GM10847 (cell line): ENCODE data around the gene OTOP3.

Experiments used
- POLR2A ChIP-seq: IDR thresholded peaks from 2 replicates; pipeline ENCODE4 v1.6.1; 2011; ENCODE audit not compliant: insufficient read length; ENCODE audit errors: extremely low read depth

OTOP3 gene

DNA sequence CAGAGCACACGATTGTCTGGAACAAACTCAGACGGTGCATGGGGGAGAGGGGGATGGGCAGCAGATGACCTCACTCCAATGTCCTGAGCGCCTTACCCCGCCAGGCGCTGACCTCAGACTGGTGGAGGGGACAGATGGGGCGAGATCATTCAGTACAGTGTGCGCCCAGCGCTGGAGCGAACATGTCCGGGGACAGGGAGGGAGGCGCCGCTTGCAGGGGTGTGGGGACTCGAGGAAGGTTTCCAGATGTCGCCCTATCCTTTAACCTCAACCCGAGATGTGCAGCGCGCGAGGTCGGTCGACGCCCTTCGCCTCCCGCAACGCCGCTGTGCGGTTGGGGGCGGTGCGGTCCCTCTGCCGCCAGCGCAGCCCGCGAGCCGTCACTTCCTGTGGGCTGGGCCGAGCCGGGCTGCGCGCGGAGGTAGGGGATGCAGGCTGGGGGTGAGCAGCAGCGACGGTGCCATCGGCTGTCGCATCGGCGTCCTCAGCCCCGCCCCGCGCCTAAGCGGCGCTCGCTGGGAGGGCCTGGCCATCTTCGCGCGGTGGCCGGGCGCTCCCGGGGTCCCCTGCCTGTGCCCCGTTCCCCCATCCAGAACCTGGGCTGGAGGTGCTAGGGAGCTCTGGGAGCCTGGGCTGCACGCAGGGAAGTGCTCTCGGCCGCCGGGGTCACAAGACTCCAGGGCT, 46.4 kb downstream of the OTOP3 start:
- TF ChIP-seq POLR2A = no peak

DNA sequence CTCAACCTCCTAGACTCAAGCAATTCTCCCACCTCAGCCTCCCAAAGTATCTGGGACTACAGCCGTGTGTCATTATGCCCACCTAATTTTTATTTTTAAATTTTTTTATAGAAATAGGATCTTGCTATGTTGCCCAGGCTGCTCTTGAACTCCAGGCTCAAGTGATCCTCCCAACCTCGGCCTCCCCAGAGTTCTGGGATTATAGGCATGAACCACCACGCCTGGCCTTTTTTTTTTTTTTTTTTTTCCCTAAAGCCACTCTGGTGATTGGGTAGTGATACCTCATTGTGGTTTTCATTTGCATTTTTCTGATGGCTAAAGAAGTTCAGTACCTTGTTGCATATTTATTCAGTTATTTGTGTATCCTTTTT, 50.5 kb downstream of the OTOP3 start:
- TF ChIP-seq POLR2A = no peak

DNA sequence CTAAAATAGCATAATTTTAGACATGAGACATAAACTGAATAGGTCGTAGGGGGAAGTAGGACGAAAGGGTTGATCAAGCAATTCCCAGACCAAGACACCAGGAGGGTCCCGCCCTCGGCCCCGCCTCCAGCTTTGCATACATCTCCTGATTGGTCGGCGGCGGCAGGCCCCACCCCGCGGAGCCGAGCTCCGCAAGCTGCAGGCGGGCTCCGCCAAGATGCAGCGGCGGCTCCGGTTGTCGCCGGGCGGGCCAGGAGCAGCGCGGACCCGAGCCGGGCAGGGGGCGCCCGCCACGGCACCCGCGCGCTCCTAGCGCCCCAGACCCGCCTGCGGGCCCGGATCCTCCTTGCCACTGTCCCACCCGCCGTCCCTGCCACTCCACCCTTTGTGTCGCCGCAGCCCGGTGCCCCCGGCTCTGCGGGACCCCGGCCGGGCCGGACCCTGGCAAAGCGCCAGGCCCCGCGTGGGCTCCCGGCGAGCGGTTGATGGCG, 51.8 kb downstream of the OTOP3 start, which contains the start of gene CDR2L:
TSS of gene CDR2L (plus strand) at position 215 of the 491 bp plus-strand sequence. CDS start 412 bp downstream, outside the sequence.
- TF ChIP-seq POLR2A = no peak

DNA sequence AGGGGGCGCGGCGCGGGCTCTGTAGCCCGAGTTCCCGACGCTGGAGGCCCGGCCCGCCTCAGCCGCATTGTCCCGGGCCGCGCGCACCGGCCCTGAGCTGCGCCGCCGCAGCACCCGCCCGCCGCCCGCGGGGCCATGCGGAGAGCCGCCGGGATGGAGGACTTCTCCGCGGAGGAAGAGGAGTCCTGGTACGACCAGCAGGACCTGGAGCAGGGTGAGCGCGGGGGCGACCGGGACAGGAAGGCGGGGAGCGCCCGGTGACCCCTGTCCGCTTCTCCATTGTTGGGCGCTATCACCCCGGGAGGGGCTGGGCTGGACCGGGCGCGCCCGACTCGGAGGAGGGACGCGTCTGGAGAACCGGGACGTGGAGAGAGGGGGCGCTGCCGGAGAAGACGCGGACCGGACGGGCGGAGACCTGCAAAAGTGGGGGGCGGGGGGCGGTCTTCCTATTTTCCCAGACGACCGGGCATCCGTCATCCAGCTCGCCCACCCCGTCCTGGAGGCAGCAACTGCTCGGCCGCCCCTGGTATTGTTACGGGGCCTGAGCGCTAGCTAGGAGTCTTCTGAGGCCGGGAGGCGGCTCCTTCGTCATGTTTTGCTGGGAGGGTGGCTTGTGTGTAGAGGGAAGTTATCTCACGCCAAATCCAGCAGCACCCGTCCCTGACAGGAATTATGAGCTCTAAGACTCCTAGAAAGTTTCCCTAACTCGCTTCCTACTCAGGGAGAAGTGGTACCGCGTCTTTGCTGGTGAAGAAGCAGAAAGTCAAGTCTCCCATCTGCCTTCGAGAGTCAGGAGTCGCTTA, 52.4 kb downstream of the OTOP3 start:
- no peak for TF ChIP-seq POLR2A

DNA sequence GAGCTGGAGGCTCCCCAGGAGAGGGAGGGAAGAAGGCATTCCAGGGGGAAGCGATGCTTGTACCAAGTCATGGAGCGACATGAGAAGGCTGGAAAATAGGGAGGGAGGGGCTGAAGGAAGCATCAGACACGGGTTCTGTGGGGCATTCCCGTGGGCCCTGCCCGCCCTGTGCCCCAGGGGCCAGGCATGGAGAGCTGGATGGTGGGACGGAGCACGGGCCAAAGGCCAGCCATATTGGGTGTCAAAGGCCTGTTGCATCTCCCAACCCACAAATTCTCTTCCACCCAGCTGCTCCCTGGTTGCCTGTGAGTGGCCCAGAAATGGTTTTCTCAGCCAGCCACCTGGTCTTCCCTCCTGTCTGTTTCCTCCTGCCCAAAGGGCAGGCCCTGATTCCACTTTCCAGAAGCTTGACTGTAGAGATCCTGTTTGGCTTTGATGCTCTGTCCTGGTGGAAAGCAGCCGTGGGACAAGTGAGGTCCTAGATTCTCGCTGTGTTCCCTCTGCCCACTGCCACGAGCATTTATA, 54.9 kb downstream of the OTOP3 start:
- TF ChIP-seq POLR2A = no peak

DNA sequence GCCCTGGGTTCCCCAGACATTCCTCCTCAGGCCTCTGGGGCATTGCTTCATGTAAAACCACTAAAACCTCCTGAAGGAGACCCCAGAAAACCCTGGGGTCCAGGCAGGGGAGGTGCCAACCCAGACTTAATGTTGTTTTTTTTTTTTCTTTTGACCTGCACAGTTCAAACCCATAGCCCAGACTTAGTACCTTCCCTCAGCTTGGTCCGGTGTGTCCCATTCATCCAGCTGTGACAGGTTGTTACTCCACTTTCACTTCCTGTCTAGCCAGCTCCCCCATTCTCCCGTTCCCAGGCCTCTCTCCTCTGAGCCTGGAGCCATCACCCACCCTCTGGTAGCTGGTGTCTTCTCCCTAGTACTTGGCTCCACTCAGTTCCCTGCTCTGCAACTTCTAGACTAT, 56.5 kb downstream of the OTOP3 start:
- TF ChIP-seq POLR2A = no peak

DNA sequence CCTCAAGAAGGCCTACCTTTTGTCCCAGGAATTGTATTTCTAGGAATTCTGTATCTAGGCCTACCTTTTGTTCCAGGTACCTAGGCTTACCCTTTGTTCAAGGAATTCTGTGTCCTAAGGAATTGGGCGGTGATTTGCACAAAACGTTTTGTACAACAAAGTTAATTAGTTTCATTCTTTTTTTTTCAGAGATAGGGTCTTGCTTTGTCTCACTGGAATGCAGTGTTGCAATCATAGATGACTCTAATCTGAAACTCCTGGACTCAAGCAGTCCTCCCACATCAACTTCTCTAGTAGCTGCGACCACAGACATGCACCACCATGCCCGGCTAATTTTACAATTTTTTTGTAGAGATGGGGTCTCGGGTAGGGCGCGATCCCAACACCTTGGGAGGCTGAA, 58.7 kb downstream of the OTOP3 start:
- no peak for TF ChIP-seq POLR2A

DNA sequence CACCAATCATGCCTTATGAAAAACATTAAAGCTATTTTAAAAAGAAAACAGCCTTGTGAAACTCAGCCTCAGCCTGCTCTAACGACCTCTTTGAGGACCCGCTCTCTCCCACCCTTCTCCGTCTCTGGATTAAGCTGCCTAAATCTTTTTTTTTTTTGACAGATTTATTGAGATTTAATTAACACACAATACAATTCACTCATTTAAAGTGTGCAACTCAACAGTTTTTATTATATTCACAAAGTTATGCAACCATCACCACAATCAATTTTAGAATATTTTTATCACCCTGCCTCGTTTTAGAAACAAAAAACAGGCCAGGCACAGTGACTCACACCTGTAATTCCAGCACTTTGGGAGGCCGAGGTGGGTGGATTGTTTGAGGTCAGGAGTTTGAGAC, 60.1 kb downstream of the OTOP3 start:
- no peak for TF ChIP-seq POLR2A

DNA sequence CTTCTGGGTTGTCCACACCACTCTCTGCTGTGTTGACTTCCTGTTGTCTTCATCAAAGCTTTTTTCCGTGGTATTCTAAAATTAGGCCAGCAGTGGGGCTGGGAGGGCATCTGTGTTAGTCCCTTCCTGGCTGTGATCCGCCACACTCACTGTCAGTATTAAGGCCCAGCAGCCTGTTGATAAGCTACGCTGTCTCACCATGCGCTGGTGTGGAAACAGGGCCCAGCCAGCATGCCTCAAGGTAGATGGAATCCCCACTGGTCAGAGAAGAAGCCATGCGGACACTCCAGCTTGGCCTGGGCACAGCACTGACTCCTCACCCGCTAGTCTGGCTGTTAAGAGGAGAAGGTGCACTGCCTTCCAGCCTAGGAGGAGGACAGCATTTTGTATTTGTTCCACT, 63.1 kb downstream of the OTOP3 start:
- no peak for TF ChIP-seq POLR2A

DNA sequence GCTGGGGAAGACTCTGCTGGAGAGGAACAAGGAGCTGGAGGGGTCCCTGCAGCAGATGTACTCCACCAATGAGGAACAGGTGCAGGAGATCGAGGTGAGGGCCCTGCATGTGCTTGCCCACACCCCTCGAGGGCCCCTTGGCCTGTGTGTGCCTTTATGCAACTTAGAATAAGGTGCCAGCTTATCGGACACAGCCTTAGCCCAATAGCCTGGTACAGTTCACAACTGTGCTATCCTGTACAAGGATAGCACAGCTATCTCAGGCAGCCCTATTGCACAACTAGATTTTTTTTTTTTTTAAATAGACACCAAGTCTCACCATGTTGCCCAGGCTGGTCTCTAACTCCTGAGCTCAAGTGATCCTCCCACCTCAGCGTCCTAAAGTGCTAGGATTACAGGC, 63.8 kb downstream of the OTOP3 start:
- TF ChIP-seq POLR2A = no peak
